Neural cell (in vitro differentiated cells): ENCODE measurements around the gene NECTIN2.

Experiments
- CTCF ChIP-seq: fragments of 450-650 bp; IDR thresholded peaks from 2 replicates; pipeline ENCODE4 v1.5.1; 2014; ENCODE audit warnings: antibody characterized with exemption, mild to moderate bottlenecking, moderate library complexity; ENCODE audit not compliant: poor library complexity, severe bottlenecking
- EP300 ChIP-seq: fragments of 450-650 bp; conservative IDR thresholded peaks from 2 replicates; pipeline ENCODE4 v1.6.1; 2014; ENCODE audit warnings: antibody characterized with exemption, mild to moderate bottlenecking, moderate library complexity; ENCODE audit not compliant: poor library complexity, severe bottlenecking
- EZH2 ChIP-seq: fragments of 200-600, 300-800 bp; shearing (Covaris generic), sonication (generic); IDR thresholded peaks from 2 replicates; pipeline ENCODE4 v1.6.1; 2014; ENCODE audit warnings: antibody characterized with exemption, low read length, borderline replicate concordance, mild to moderate bottlenecking; ENCODE audit not compliant: insufficient read depth, poor library complexity, severe bottlenecking
- MXI1 ChIP-seq: fragments of 450-650 bp; conservative IDR thresholded peaks from 2 replicates; pipeline ENCODE4 v1.6.1; 2014; ENCODE audit warnings: antibody characterized with exemption, mild to moderate bottlenecking; ENCODE audit not compliant: poor library complexity, severe bottlenecking
- POLR2AphosphoS5 ChIP-seq: IDR thresholded peaks from 2 replicates; pipeline ENCODE4 v1.6.1; 2012
- RAD21 ChIP-seq: fragments of 450-650 bp; conservative IDR thresholded peaks from 2 replicates; pipeline ENCODE4 v1.6.1; 2014; ENCODE audit warnings: antibody characterized with exemption, mild to moderate bottlenecking, moderate library complexity
- SMC3 ChIP-seq: fragments of 450-650 bp; conservative IDR thresholded peaks from 2 replicates; pipeline ENCODE4 v1.6.1; 2014; ENCODE audit warnings: antibody characterized with exemption, mild to moderate bottlenecking, moderate library complexity; ENCODE audit not compliant: poor library complexity
- TAF1 ChIP-seq: IDR thresholded peaks from 2 replicates; pipeline ENCODE4 v1.6.1; 2012; ENCODE audit warnings: low read depth
- TF ChIP-seq, protein P1 (sequence below): IDR thresholded peaks from 2 replicates; pipeline ENCODE4 v1.6.1; 2012; ENCODE audit warnings: borderline replicate concordance

GRCh38 chr19:44824761-44825160 lies 21.3 kb upstream of the NECTIN2 start:
- TF ChIP-seq EZH2 = no peak
- TF ChIP-seq CTCF = no peak
- TF ChIP-seq TAF1 = no peak
- TF ChIP-seq RAD21 = no peak
- no peak for TF ChIP-seq POLR2AphosphoS5
- no peak for TF ChIP-seq MXI1
- no peak for TF ChIP-seq EP300
- TF ChIP-seq, protein P1, sequence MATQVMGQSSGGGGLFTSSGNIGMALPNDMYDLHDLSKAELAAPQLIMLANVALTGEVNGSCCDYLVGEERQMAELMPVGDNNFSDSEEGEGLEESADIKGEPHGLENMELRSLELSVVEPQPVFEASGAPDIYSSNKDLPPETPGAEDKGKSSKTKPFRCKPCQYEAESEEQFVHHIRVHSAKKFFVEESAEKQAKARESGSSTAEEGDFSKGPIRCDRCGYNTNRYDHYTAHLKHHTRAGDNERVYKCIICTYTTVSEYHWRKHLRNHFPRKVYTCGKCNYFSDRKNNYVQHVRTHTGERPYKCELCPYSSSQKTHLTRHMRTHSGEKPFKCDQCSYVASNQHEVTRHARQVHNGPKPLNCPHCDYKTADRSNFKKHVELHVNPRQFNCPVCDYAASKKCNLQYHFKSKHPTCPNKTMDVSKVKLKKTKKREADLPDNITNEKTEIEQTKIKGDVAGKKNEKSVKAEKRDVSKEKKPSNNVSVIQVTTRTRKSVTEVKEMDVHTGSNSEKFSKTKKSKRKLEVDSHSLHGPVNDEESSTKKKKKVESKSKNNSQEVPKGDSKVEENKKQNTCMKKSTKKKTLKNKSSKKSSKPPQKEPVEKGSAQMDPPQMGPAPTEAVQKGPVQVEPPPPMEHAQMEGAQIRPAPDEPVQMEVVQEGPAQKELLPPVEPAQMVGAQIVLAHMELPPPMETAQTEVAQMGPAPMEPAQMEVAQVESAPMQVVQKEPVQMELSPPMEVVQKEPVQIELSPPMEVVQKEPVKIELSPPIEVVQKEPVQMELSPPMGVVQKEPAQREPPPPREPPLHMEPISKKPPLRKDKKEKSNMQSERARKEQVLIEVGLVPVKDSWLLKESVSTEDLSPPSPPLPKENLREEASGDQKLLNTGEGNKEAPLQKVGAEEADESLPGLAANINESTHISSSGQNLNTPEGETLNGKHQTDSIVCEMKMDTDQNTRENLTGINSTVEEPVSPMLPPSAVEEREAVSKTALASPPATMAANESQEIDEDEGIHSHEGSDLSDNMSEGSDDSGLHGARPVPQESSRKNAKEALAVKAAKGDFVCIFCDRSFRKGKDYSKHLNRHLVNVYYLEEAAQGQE = no peak
- TF ChIP-seq SMC3 = no peak
